GM12891 (cell line): ENCODE results near the gene SLAIN2.

Source experiments
- DNase-seq: peaks from one replicate; pipeline ENCODE4 v3.0.0; 2011; ENCODE audit warnings: low spot score; ENCODE audit not compliant: insufficient read length
- FAIRE-seq: peaks from 2 replicates; lab custom pipeline; 2011; peaks lifted over from hg19 to GRCh38; lab: Jason Lieb, UNC
- PAX5 ChIP-seq: IDR thresholded peaks from 2 replicates; pipeline ENCODE4 v1.6.1; 2011; ENCODE audit warnings: low read length, moderate library complexity, mild to moderate bottlenecking; ENCODE audit not compliant: insufficient read depth, severe bottlenecking
- POLR2A ChIP-seq: IDR thresholded peaks from 2 replicates; pipeline ENCODE4 v1.6.1; 2011; ENCODE audit warnings: low read depth, low read length, control low read depth
- POLR2AphosphoS5 ChIP-seq: IDR thresholded peaks from 2 replicates; pipeline ENCODE4 v1.6.1; 2011; ENCODE audit warnings: low read depth, low read length, control low read depth
- POU2F2 ChIP-seq: IDR thresholded peaks from 2 replicates; pipeline ENCODE4 v1.6.1; 2011; ENCODE audit warnings: low read depth, mild to moderate bottlenecking, control low read depth, low read length, moderate library complexity
- SPI1 ChIP-seq: IDR thresholded peaks from 2 replicates; pipeline ENCODE4 v1.6.1; 2011; ENCODE audit warnings: low read depth, low read length, control low read depth
- TAF1 ChIP-seq: IDR thresholded peaks from 2 replicates; pipeline ENCODE4 v1.6.1; 2011; ENCODE audit warnings: low read depth, low read length, control low read depth

The SLAIN2 gene

DNA sequence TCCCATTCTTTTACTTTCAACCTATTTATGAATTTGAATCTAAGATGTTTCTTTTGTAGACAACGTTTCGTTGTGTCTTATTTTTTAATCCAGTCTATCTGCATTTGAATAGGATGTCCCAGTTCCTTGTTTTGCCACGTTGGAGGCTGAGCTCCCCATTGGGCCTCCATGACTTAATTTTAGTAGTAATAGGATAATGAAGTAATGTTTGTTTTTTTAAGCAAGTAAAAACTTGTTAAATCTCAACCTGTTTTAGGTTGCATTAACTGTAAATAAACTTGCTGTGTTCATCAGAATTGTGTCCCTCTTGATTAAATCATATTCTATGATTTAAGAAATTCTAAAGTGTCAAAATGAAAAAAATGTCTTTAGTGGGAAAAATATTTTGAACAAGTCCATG, 25.3 kb downstream of the SLAIN2 start:
- DNase-seq, result no peak
- TF ChIP-seq PAX5, result no peak
- 0 out of 2 replicates have a peak, but pooled peaks have one; percentile 2 for TF ChIP-seq SPI1
- no peak for FAIRE-seq

DNA sequence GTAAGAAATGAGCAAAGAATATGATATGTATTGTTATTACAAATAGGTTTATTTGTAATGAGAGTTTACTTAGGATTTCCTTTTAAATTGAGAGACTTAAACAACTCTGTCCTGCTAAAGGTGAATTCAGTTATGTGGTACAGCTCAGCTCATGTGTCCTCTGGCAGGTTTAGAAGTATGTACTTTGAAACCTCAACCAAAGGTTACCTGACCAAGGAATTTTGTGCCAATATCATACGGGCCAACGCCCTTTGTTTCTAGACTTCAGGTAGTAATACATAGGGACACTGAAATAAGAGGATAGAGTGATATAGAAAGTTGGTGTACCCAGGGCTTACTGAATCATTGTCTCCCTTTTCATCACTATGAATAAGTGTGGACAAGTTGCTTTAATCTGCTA, 25.7 kb downstream of the SLAIN2 start:
- no peak for DNase-seq
- no peak for TF ChIP-seq PAX5
- TF ChIP-seq POLR2A, result no peak
- no peak for TF ChIP-seq POLR2AphosphoS5
- no peak for TF ChIP-seq POU2F2
- no peak for TF ChIP-seq TAF1
- FAIRE-seq, result no peak

DNA sequence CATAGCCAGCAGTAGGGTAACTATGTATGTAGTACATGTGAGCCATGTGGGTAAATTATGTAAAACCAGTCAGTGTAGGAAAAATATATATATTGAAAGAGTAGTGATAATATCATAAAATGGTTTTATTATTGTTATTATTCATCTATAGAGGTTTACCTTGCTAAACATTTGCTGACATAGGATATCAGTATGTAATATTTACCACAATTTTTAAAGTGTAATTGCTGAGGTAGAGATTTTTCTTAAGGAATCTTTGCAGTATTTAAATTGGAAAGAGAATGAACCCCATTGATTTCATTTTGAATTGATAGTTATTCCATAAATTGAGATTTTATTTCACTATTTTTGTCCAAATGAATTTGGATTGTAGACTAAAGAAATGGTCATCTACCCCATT, 27.1 kb downstream of the SLAIN2 start:
- TF ChIP-seq PAX5 (no peak), POU2F2 (no peak), SPI1 (no peak), TAF1 (no peak), POLR2A (no peak), POLR2AphosphoS5 (no peak)

DNA sequence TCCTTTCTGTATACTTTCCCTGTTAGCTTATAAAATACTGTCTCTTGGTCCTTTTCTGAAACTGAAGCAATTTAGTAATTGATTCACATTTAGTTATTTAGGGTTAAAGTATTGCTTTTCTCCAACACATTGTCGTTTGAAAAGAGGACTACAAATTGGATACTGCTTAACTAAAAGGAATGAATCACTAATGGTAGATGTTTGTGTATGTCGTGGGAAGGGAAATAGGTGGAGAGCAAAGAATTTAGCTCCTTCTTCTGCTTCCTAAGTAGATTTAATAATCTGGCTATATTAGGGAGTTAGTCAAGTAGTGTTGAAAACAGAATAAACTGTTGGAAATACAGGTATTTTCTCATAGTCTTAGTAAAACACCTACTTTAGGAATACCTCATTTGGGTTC, 27.9 kb downstream of the SLAIN2 start:
- FAIRE-seq (no peak), DNase-seq (no peak)
- TF ChIP-seq POLR2A (no peak), PAX5 (no peak), SPI1 (no peak), TAF1 (no peak), POLR2AphosphoS5 (no peak), POU2F2 (no peak)

More for the DNA sequence above, 27.1 kb downstream of the SLAIN2 start:
- no peak for DNase-seq
- FAIRE-seq, result no peak

DNA sequence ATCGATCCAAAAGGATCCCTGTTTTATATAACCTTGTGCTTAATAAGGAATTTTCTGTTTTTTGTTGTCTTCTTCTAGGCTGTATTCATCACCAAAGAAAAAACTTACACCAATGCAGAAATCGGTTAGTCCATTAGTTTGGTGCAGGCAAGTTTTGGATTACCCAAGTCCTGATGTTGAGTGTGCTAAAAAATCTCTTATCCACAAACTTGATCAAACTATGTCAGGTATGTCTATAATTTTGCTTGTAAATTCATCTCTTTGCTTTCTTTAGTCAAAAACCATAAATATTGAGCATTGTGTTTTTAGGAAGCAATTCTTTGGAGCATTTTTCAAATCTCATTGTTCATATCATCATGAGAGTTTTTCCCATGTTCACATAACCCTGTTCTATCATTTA, 28.4 kb downstream of the SLAIN2 start:
- TF ChIP-seq SPI1 (no peak), POLR2A (no peak), POLR2AphosphoS5 (no peak), POU2F2 (no peak), TAF1 (no peak), PAX5 (no peak)
- DNase-seq, result no peak
- no peak for FAIRE-seq

DNA sequence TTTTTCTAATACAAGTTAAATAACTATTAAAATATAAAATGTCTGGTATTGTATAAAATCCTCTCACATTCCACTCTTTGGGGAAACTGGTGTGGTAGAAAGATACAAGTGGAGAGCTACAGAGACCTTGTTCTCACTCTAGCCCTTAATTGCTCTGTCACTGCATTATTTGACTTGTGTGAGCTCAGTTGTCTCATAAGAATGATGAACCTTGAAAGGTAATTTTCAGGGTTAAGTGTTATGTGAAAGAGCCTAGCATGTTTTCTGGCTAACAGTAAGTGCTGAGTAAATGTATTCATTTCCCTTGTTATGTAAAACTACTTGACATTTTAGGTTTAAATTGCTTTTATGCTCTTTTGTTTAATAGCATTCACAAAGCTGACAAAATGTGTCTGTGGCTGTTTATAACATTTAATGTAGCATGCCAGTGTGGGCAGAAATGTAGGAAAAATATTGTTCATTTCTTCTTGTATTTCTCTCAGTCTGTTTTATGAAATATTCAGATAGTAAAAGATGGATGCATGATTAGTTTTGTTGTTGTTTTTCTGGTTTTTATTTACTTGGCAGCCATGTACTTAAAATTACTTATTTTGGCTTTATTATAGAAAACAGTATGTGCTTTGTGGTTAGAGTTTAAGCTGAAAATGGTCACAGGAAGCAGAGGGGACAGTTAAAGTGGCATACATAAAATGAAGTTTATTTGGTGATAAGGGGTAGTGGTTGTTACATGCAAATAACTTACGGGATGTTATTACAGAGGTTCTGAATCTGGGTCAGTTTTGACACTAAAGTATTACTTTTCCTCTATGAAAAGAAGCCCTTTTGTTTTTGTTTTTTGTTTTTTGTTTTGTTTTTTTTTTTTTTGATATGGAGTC, 29.2 kb downstream of the SLAIN2 start:
- FAIRE-seq, result peak; percentile 43
- no peak for TF ChIP-seq POLR2A
- TF ChIP-seq POU2F2, result no peak
- no peak for TF ChIP-seq TAF1
- TF ChIP-seq PAX5, result no peak
- no peak for TF ChIP-seq POLR2AphosphoS5
- no peak for TF ChIP-seq SPI1
- DNase-seq, result no peak

DNA sequence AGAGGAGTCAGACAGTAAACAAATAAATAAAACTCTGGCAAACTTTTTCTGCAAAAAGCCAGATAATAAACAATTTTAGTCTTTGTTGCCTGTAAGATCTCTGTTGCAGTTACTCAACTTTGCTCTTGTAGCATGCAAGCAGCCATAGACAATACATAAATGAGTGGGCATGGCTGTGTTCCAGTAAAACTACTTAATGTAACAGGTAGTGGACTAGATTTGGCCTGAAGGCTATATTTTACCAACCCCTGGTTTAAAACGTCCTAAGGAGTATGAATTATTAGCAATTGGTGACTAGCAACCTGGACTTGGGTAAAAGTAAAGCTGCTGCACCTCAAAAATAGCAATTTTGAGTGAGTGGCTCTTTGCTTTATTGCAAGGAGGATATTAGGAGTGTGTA, 30.9 kb downstream of the SLAIN2 start:
- DNase-seq, result no peak
- no peak for FAIRE-seq
- TF ChIP-seq POLR2A (no peak), POLR2AphosphoS5 (no peak), SPI1 (no peak), TAF1 (no peak), POU2F2 (no peak), PAX5 (no peak)

DNA sequence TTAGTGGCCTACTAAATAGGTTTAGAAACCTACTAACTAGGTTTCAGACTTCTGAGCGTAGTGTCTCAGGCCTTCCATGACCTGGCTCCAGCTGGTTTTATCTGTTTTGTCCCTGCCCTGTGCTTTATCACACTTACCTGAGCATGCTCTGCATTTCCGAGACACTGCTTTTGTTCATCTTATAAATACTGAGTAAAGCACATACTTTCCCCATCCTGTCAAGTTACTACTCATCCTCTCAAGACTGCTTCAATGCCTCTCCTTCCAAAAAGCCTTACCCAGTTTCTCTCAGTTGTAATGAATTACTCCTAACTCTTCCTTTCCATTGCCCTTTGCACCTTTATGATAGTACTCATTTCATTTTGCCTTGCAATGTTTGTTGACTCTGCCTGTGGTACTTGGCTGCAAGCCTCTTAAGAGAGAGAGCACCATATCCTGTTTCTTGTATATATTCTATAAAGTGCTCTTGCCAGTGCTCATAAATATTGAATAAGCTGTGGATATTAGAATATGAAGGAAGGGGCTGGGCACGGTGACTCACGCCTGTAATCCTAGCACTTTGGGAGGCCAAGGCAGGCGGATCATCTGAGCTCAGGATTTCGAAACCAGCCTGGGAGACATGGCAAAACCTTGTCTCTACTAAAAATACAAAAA, 34.4 kb downstream of the SLAIN2 start:
- no peak for TF ChIP-seq SPI1
- no peak for TF ChIP-seq TAF1
- no peak for TF ChIP-seq POLR2A
- no peak for TF ChIP-seq POU2F2
- TF ChIP-seq POLR2AphosphoS5, result no peak
- no peak for TF ChIP-seq PAX5
- no peak for FAIRE-seq
- no peak for DNase-seq

DNA sequence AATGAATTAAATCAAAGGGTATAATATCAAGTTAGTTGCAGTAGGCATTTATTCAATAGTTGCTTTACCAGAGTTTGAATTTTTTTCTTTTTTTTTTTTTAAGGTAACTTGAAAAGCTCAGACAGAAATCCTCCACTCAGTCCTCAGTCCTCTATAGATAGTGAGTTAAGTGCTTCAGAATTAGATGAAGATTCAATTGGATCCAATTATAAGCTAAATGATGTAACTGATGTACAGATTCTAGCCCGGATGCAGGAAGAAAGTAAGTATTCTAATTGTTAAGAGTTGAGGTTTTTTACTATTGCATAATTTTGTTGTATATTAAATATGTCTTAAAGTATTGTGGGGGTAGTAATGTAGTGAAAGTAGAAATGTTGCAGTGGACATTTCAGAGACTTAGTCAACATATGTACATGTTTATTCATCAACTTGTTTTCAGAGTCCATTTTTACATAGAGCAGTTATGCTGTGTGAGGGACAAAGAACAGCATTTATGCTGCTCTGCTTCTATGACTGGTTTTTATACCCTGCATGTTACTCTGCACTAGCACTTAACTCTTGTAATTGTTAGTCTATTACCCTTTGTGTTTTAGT, 38.4 kb downstream of the SLAIN2 start:
- DNase-seq (no peak), FAIRE-seq (no peak)
- TF ChIP-seq POLR2A (no peak), PAX5 (no peak), POLR2AphosphoS5 (no peak), SPI1 (no peak), TAF1 (no peak), POU2F2 (no peak)
